NK-92 (cell line): ENCODE results near the gene CEACAM8.
"Not testable (repeated sequence)": the region's sequence is repeated elsewhere in the genome, so short reads cannot be mapped to it uniquely, and the experiment has no call there.

Experiments
- DNase-seq: peaks from one replicate; lab custom pipeline; 2025; ENCODE audit not compliant: unreplicated experiment; lab: John Stamatoyannopoulos, UW

CEACAM8 gene

GRCh38 chr19:42594617-42595489 lies at the start of gene CEACAM8:
TSS of gene CEACAM8 (minus strand) at chr19:42594924. CDS start at chr19:42594828, 96 bp downstream.
- DNase-seq = no peak

GRCh38 chr19:42639324-42640092 lies 44.8 kb upstream of the CEACAM8 start:
- not testable (repeated sequence) for DNase-seq

- DNase-seq = no peak
These were observed 40.5 kb upstream of the CEACAM8 start for GRCh38 chr19:42635233-42635539.

- DNase-seq = no peak
These were observed 39.9 kb upstream of the CEACAM8 start for GRCh38 chr19:42634409-42635232.

GRCh38 chr19:42629191-42629590 lies 34.5 kb upstream of the CEACAM8 start:
- DNase-seq = no peak

- no peak for DNase-seq
These were observed 33.9 kb upstream of the CEACAM8 start for GRCh38 chr19:42628411-42629140.

GRCh38 chr19:42627916-42628315 lies 33.2 kb upstream of the CEACAM8 start:
- DNase-seq = no peak

- DNase-seq = no peak
These were observed 31.5 kb upstream of the CEACAM8 start for GRCh38 chr19:42626181-42626580.

- no peak for DNase-seq
These were observed 24.5 kb upstream of the CEACAM8 start for GRCh38 chr19:42619271-42619670.

GRCh38 chr19:42613666-42614065 lies 18.9 kb upstream of the CEACAM8 start:
- no peak for DNase-seq

GRCh38 chr19:42610401-42610915 lies 15.7 kb upstream of the CEACAM8 start:
- DNase-seq = not testable (repeated sequence)

- no peak for DNase-seq
These were observed 12.1 kb upstream of the CEACAM8 start for GRCh38 chr19:42606660-42607351.

- DNase-seq = no peak
These were observed 7.2 kb upstream of the CEACAM8 start for GRCh38 chr19:42601811-42602443.

- no peak for DNase-seq
These were observed 1.8 kb upstream of the CEACAM8 start for GRCh38 chr19:42596391-42597072.

GRCh38 chr19:42595550-42596172 lies 937 bp upstream of the CEACAM8 start:
- DNase-seq = no peak

- no peak for DNase-seq
These were observed 4.9 kb downstream of the CEACAM8 start for GRCh38 chr19:42589792-42590191.

GRCh38 chr19:42584466-42584865 lies 10.3 kb downstream of the CEACAM8 start:
- DNase-seq = no peak

GRCh38 chr19:42577016-42577415 lies 17.7 kb downstream of the CEACAM8 start:
- no peak for DNase-seq
